HG02884 (cell line): ENCODE measurements around the gene SCP2D1.
A peak's percentile ranks its signal among the peaks of the same experiment; 100 is the strongest.

ENCODE experiments used
- ATAC-seq: cut with Tn5 transposase; IDR thresholded peaks from one replicate; pipeline ENCODE4 v1.9.1; 2021; ENCODE audit warnings: mild to moderate bottlenecking, moderate library complexity; ENCODE audit not compliant: unreplicated experiment

The SCP2D1 gene

DNA sequence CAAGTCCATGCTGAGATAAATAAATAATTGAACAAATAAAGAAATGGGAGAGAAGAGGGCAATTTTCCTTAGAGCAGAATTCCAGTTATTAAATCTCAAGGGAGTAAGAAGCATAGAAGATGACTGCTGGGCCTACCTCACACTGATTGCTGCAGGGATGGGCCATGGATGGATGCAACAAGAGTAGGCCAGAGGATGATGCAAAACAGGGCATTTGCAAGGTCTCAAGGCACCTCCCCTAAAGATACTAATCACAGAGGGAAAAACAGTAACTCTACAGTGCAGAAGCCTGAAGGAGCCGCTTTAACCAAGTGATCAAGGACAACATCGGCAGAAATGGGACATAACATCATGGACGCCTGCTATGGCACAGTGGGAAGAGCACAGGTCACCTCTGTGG lies 1.7 kb upstream of the SCP2D1 start:
- no peak for ATAC-seq

DNA sequence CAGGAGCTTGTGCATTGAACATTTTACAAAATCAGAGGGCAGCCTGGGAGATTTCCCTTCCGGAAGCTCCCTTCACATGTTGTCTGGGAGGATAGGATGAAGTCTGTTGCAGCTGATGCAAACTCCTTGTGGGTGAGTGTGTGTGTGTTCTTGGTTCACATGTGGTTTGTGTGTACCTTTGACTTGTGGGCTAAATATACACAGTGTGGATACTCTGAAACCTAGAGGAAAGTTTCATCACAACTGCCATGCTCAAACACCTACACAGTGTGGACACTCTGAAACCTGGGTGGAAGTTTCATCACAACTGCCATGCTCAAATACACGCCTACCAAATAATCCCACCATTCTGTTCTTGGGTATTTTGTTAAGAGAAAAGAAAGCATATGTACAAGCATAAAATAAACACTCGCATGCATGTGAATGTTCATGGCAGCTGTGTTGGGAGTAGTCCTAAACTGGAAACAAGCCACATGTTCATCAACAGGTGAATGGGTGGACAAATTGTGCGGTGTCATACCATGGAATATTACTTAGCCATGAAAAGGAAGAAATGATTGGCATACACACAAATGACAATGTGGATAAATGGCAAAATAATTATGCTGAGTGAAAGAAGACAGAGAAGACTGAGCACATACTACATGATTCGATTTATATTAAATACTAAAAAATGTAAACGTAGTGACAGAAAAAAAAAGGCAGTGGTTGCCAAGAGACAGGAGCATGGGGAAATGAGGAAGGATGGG lies 1.8 kb downstream of the SCP2D1 start:
- ATAC-seq = peak; percentile 68

DNA sequence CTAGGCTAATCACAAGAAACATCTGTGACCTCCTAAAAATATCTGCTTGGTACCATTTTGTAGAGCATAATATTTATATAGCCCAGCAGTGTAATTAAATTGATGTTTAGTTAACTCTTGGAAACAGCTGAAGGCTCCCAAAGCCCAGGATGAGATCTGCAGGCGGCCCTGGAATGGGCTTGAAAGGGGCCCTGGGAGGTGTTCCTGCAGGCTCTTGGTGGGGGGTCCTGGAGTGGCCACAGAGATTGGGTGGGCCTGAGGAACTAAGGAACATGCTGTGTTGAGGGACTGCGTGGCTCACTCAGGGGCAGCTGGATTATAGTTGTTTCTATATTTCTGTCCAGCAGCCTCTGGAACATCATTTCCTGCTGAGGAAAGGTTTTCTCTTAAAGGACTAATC lies 9.2 kb downstream of the SCP2D1 start:
- no peak for ATAC-seq

DNA sequence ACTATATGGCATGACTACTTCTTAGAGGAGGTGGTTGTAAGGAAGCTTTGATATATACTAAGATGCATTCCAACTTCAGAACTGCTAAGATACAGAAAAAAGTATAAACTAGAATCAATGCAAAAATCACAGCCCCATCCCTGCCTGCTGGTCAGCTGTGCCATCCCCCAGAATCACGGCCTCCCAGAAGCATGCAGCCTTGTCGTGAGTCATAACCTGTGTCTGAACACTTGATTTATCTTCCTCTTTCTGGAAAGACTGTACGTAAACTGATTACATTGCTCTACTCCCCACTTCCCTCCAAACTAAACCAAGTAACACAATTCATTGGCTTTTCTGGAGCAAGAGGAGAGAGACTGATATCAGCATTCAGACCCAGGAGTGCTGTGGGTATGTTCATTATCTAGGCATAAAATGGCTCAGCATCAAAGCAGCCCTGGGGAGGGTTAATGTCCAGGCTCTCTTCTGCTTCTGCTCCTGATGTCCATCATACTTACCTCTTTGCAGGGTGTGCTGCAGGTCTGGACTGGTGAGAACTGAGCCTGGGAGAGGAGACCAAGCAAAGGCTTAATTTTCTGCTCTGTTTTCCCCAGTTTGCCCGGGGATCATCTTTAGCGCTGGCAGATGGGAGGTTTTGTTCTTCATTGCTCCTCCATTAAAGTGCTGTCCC lies 18.4 kb downstream of the SCP2D1 start:
- ATAC-seq = no peak

DNA sequence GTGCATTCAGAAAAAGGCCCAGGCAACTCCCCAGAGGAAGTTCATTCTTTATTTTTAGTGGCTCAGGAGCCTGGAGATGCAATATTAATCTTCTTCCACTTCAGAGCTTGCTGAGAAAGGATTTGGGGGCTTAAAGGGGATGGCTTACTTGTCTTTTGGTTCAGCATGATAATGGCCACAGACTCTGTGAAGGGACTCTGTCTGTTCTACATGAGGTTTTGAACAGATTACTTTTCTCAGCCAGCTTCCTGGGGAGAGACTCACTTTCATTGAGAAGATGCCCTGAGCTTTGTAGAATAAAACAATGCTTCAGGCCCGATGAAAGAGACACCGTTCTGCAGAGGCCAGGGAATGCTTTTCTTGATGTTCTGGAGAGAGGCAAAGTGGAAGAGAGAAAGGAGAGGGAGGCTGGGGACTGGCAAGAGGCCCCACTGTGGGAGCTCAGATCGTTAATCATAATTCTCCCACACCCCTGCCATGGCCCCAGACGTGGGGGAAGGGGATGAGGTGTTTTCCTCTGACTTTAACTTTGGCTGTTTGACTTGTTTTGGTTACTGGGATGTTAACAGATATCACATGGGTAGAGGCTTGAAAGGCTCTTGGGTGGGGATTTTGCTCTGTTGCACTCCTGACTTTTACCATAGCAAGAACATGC lies 19.1 kb downstream of the SCP2D1 start:
- no peak for ATAC-seq

DNA sequence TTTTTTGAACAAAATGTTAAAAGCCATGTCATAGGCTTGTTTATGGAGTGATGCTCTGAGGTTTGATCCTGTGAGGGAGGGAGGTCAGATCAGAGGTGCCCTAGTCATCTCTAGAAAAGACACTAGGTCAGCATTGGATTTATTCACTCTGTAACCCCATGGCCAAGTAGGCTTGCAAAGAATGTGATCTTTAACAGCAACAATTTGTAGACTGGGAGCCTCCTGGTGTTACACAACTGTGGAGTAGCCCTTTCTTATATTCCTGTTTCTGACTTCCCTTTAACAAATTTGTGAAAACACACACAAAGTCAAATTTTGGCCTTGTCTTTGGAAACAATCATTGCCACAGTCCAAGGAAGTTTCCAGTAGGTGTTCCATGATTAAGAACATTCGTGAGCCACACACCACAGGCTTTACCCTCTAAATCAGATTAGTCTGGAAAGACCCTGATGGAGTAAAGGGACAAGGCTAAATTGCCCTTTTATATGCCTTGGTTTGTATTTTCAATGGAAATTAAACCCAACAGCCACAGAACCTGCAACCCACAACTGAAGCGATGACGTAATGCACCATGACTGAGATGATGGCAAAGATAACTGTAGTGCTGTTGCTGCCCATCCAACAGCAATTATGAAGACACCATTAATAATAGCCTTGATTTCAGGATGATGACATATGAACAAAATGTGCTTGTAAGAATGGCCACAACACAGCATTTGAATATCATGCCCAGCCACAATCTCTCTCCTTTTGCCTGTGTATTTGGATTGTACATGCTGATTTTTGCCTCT lies 22.1 kb downstream of the SCP2D1 start:
- no peak for ATAC-seq

DNA sequence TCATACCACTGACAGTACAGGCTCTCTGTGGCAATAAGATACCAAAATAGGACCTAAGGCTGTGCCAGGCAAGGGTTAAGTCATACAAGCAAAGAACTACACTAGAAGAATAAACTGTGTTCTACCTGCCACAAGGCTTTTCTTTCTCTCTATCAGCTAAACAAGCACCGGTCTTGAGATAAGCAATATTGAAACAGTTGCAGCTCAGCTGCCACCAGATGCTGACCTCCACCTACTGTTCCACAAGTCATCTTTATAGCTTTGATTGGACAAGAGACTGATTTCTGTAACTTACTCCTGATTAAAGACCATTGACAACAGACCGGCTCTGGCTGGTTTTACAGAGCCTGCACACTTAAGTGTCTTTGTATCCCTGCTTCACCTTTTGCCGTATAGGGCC lies 24.1 kb downstream of the SCP2D1 start:
- no peak for ATAC-seq

DNA sequence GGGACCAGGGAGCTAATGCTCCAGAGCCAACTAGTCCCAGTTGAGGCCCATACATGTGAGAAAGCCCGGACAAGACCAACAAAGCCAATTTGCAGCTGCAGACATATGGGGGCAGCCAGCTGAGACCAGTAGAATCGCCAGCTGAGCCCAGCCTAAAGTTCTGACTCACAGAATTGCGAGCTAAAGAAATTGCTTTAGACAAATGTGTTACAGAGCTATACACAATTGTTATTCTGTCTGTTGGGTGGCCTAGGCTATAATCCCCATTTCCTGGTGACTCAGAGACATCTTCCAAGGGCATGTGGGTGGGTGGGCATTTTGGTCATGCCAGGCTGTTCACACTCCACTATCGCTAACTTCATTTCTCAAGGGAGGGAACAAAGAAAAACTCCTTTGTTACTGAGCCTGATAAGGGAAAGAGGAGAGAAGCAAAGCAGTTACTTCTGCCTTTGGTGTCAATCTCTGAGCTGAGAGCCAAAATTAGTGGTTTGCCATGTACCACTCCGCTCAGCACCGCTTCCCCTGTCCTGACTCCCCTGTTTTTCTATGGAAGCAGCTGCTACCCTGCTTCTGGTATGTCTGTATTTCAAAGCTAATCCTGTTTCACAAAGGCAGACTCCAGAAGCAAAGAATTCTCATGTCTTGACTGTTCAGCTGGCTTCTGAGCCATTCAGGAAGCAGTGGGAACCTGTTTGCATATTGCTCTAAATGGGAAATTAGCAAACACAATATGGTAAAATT lies 26.1 kb downstream of the SCP2D1 start:
- ATAC-seq = no peak

DNA sequence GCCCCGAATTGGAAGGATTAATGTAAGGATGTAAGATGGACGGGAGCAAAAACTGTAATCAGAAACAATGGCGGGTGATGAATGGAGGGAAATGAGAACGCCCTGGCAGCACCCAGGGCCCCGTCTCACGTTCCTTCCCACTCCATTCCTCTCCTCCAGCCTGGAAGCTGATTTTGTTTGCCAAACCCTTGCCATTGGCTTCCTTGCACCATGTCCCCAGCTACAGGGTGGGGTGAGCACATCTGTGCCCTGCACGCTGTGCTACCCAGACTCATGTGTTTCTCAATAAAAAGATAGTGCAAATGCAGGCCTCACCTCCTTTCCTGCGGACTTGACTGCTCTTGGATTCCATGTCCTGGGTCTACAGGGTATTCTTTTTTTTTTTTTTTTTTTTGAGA lies 26.7 kb downstream of the SCP2D1 start:
- no peak for ATAC-seq

DNA sequence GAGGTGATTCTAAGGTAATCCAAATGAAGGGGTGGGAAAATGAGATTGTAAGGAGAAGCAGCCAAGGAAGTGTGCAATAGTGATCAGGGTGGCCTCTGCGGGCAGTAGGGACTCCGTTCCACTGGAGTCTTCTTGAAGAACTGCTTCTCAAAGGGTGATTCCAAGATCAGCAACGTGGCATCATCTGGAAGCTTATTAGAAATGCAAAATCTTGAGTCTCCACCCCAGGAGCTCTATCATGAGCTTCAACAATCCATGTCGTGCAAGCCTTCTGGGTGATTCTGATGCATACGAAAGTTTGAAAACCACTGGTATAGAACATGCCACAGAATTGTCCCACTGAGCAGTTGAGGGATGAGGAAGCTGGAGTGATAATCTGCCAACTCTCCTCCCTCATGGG lies 31.4 kb downstream of the SCP2D1 start:
- no peak for ATAC-seq

DNA sequence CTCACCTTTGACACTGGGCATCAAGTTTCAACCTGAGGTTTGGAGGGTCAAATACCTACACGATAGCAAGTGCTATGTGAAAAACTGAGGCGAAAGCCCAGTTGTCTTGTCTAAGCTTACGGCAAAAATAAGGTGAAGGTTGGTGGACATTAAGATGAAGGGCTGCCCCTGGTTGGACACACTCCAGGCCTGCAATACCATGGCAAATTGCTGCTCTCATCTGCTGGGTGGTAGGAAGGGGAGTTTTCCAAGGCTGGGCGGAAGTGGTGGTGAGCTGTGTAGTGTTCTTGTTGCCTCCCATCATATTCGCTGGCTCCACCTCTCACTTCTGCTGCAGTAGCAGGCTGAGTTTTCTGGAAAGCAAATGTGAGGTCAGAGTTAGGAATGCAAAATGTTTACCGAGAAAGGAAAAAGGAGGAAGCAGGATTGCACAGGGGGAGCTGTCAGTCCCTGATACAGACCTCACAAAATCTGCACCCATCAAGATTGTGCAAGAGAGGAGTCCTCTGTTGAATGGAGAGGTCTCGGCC lies 33.7 kb downstream of the SCP2D1 start:
- ATAC-seq = no peak

DNA sequence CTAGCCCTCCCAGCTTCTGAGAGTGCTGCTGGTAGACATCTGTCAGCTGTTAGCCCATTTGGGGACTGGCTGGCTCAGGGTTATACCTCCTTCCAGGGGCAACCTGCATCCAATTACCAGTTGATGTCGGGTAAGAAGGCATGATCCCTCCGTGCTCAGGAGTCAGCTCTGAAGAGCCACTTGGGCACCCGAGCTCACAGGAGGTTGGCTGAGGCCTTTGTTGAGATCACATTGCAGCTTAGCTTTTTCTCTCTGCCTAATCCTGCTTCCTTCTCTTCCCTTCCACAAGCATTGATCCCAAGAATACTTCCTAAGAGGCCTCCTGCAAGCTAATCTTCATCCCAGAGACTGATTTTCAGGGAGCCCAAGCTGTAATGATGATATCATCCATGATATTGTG lies 35.5 kb downstream of the SCP2D1 start:
- ATAC-seq = no peak

DNA sequence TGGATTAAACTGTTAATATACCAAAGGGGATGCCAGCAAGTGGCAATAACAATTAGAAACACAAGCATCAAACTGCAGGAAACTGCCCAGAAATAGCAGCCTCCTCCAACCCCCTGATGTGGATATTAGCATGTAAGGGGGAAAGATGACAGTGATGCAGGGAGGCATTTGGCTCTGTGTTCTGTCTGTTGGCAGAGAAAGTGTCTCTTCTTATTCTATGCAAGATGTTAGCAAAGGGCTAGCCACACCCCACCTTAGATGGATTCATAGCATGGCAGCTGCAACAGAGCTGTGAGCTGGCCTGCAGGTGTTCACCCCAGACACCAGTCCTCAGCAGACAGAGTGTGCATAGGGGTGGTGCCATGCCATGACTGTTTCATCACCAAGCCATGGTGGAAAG lies 38.0 kb downstream of the SCP2D1 start:
- ATAC-seq = no peak

DNA sequence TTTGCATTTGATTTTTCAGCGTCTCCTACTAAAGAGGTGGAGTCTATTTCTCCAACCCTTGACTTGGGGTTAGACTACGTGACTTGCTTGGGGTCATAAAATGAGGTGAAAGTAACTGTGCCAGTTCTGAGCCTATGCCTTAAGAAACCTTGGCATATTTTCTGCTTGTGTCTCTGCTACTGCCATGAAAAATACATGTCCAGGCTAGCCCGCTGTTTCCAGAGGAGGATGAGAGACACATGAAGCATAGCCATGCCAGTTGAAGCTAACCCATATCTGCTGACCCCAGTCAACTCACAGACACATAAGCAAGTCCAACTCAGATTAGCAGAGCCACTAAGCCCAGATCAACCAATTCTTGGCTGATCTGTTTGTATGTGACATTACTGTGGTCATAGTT lies 38.7 kb downstream of the SCP2D1 start:
- no peak for ATAC-seq

DNA sequence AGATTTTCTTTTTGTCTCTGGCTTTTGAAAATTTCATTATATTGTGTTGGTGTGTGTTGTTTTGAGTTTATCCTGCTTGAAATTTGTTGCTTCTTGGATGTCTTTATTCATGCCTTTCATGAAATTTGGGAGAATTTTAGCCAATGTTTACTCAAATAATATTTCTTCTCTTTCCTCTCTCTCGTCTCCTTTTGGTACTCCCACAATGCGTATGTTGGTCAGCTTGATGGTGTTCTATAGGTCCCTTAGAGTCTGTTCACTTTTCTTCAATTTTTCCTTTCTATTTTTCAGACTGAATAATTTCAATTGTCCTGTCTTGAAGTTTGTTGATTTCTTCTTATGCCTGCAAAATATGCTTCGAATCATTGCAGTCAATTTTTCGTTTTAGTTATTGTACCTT lies 39.6 kb downstream of the SCP2D1 start:
- no peak for ATAC-seq

DNA sequence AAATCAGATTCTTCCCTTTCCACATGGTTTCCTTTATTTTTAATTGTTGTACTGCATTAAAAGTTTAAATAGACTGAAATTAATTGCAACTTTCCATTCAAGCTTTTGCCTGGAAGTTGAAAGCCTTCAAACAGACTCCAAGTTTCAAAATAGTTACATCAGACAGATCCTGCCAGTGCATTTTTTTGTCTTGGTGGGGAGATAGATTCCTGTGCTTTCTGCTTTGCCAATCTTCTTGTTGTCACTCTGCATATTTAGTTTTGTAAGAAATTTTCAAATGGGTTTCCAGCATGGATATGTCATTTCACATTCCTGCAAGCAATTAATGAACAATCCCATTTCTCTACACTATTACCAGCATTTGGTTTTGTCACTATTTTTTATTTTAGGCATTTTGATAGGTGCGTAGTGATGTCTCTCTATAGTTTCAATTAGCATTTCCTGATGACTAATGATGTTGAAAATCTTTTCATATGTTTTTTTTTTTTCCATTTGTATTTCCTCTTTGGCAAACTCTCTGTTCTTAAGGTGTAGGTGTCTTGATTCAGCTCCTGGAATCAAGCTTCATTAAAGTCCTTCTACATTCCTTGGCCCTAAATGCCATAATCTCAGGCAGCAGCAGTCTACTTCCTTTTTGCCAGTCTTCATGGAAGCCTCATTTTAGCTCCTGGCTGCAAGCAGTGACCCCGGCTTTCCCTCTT lies 40.5 kb downstream of the SCP2D1 start:
- ATAC-seq = no peak

DNA sequence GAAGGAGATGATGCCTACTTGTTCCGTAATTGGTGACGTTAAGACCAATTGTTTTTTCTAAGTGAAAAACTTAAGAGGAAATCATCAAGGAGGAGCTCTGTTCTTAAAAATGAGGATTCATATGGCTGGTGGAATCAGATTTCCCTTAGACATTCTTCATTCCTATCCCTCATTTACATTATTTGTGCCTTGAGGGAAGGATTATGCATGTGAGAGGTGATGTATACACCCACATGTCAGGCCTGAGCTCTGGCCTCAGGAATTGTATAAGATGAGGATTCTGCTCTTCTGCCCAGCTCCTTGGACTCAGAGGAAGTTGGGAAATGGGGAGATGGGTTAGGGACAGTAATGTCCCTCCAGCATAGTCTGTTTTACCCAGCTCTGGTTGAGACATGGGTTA lies 42.3 kb downstream of the SCP2D1 start:
- no peak for ATAC-seq

DNA sequence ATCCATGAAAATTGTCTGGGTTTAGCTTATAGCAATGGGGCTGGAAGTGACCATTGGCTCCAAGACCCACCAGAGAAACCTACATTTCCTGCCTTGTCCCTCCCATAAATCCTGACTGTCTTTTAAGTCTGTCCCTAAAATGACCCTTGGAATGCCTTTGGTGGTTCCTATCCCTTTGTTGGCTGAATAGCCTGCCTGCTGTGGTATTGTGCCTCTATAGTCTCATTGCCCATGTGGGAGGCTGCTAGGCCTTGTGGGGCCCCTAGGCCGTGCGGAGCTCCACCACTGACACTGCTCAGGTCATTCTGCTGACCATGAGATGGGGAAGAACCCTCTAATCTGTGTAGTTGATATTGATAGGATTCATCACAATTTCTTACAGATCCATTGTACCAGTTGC lies 43.3 kb downstream of the SCP2D1 start:
- no peak for ATAC-seq

DNA sequence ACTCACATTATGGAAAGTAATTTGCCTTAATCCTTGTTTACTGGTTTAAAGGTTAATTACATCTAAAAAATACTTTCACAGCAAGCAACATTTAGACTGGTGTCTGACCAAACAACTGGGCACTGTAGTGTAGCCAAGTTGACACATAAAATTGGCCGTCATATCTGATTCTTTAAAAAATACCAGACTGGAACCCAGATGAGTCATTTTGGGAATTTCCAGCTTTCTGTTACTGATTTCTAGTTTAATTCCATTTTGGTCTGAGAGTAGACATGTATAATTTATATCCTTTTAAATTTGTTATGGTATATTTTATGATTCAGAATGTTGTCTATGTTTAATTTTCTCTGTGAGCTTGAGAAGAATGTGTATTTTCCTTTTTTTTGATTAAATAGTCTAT lies 44.1 kb downstream of the SCP2D1 start:
- no peak for ATAC-seq

DNA sequence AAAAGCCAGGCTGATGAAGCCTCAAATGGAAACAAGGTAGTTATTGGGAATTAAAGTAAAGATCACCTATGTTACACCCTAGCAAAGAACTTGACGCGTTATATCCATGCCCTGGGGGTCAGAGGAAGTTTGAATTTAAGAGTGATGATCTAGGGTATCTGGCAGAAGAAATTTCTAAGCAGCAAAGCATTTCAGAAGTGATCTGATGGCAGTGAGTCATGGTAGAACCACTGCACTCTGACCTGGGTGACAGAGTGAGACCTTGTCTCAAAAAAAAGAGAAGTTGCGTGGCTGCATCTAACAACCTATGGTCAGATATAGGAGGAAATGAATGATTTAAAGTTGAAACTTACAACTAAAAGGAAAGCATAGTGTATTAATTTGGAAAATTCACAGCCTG lies 45.2 kb downstream of the SCP2D1 start:
- ATAC-seq = no peak
